K562 (cell line): ENCODE measurements around the gene ALDH5A1. TPM values are rescaled to one million over a fixed set of nuclear protein-coding genes. Genes with fewer than 3 reads are reported as not detected.

ENCODE experiments used
- GATAD2A ChIP-seq: fragments of 450-650 bp; IDR thresholded peaks from 2 replicates; pipeline ENCODE4 v1.6.1; 2017
- HIVEP1 ChIP-seq: fragments of 250-450 bp; sonication (Bioruptor Pico); IDR thresholded peaks from 2 replicates; pipeline ENCODE4 v1.4.0; 2020; ENCODE audit warnings: mild to moderate bottlenecking
- HMBOX1 ChIP-seq: sonication (generic); IDR thresholded peaks from 2 replicates; pipeline ENCODE4 v1.6.1; 2016
- KLF16 ChIP-seq: IDR thresholded peaks from 2 replicates; pipeline ENCODE4 v1.6.1; 2016; ENCODE audit warnings: antibody characterized with exemption
- MBD1 ChIP-seq: fragments of 250-450 bp; sonication (Bioruptor Pico); IDR thresholded peaks from 2 replicates; pipeline ENCODE4 v1.8.0; 2022; ENCODE audit warnings: inconsistent platforms
- MCM7 ChIP-seq, 2 experiments: fragments of 450-650 bp; IDR thresholded peaks; 2 replicates each; pipeline ENCODE4 v1.6.1; 2016 to 2018
- MEF2A ChIP-seq: IDR thresholded peaks from 2 replicates; pipeline ENCODE4 v1.6.1; 2011; ENCODE audit warnings: low read depth, mild to moderate bottlenecking, low read length, moderate library complexity; ENCODE audit not compliant: control insufficient read depth
- POLR3A ChIP-seq: IDR thresholded peaks from 2 replicates; pipeline ENCODE4 v1.6.1; 2011; ENCODE audit warnings: borderline replicate concordance, mild to moderate bottlenecking, moderate library complexity; ENCODE audit not compliant: insufficient read length, insufficient read depth; ENCODE audit errors: extremely low read depth
- RBM22 ChIP-seq: fragments of 200-400 bp; formaldehyde crosslinking; IDR thresholded peaks from 2 replicates; pipeline ENCODE4 v1.6.1; 2018; ENCODE audit warnings: low read length, low read depth; ENCODE audit not compliant: poor library complexity, severe bottlenecking
- RNF2 ChIP-seq: sonication (generic); IDR thresholded peaks from 2 replicates; pipeline ENCODE4 v1.6.1; 2016
- ZBTB33 ChIP-seq: sonication (generic); formaldehyde crosslinking; IDR thresholded peaks from 2 replicates; pipeline ENCODE4 v1.8.1; 2023; ENCODE audit warnings: mild to moderate bottlenecking, missing genetic modification reagents
- ZKSCAN1 ChIP-seq: fragments of 150-350 bp; IDR thresholded peaks from 2 replicates; pipeline ENCODE4 v1.6.1; 2016; ENCODE audit warnings: low read depth, low read length
- ZNF146 ChIP-seq: IDR thresholded peaks from one replicate; pipeline ENCODE4 v1.6.1; 2018; ENCODE audit warnings: missing compliant biosample characterization; ENCODE audit not compliant: unreplicated experiment
- ZNF766 ChIP-seq: fragments of 200-800 bp; sonication (Bioruptor generic); conservative IDR thresholded peaks from 2 replicates; pipeline ENCODE4 v1.6.1; 2016; ENCODE audit warnings: missing genetic modification characterization, missing compliant biosample characterization
- polyA plus RNA-seq, 8 experiments: library from polyadenylated mRNA; depleted of rRNA in 4 of 8; stranded (reverse) in 5 of 8; unstranded in 3 of 8; fragments of >200 nt; fragmentation: Nextera tagmentation in 2 of 8; fragmentation: Illumina TruSeq in 1 of 8; extraction: Ambion mirVana in 2 of 8; extraction: Trizol in 1 of 8; gene quantifications; 2 replicates each; pipeline versions ENCODE4 v1.2.1 to v1.2.3, GENCODE V29; 2011 to 2014; ENCODE audit warnings: inconsistent platforms in 1 of 8, missing spikeins in 1 of 8
- total RNA-seq, 7 experiments: library from RNA; depleted of rRNA in 6 of 7; stranded (reverse); fragments of >200 nt in 6 of 7; fragmentation: Illumina TruSeq in 2 of 7; extraction: Trizol in 2 of 7; gene quantifications; 2 replicates each; pipeline versions ENCODE4 v1.2.1 to v1.2.3, GENCODE V29; 2011 to 2021; ENCODE audit warnings: low replicate concordance in 1 of 7
- TF ChIP-seq, protein P1 (sequence below): fragments of 450-650 bp; IDR thresholded peaks from 2 replicates; pipeline ENCODE4 v1.6.1; 2016; ENCODE audit warnings: low read depth

Gene ALDH5A1
- total and polyA plus RNA-seq, 9 of the 15 experiments (the other 6 are each of a cell fraction or from before 2014, with no cell fraction given) = 2.2 to 19.7 (median 9.5) TPM

DNA sequence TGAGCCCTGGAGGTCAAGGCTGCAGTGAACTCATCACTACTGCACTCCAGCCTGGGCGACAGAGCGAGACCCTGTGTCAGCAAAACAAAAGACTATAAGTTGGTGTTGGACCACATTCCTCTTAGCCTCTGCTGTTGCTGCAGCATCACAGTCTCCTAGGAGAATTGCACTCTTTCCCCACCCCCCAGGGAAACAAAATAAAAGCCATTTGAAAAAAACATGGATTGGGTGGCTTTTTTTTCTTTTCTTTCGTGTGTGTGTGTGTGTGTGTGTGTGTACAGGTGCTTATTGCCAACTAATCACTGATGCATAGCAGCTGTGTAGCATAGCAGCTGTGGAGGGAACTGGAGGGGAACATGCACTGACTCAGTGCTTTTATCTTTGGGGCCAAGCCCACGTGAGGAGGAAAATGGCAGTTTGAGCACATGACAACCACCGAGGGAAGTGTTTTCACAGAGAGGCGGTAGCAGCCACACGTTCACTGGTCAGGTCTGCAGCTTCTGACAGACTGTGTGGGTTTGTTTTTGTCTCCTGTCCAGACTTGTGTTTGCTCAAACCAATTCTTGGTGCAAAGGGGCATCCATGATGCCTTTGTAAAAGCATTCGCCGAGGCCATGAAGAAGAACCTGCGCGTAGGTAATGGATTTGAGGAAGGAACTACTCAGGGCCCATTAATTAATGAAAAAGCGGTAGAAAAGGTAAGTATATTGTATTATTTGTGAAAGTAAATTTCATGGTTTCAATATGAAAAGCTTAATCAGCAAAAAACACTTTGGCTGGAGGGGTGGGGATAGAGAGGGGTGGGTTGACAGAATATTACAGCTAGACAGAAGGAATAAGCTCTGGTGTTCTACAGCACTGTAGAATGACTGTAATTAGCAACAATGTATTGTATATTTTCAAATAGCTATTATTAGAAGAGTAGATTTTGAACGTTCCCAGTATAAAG, 27.7 kb downstream of the ALDH5A1 start (continued):
- TF ChIP-seq MBD1 (no peak), KLF16 (no peak), ZBTB33 (CRISPR knock-in tag) (no peak), HMBOX1 (no peak), ZNF766 (0 out of 2 replicates have a peak, but pooled peaks have one; percentile 21), ZKSCAN1 (0 out of 2 replicates have a peak, but pooled peaks have one; percentile 32), MCM7 (IDR thresholded peaks at IDR 0.05) (no peak), ZNF146 (CRISPR knock-in tag) (no peak), MEF2A (no peak), GATAD2A (no peak), POLR3A (no peak), RBM22 (no peak), RNF2 (peak; percentile 50; the same call in 1 of the 2 replicates), HIVEP1 (CRISPR knock-in tag) (peak; percentile 87)
- TF ChIP-seq, protein P1, sequence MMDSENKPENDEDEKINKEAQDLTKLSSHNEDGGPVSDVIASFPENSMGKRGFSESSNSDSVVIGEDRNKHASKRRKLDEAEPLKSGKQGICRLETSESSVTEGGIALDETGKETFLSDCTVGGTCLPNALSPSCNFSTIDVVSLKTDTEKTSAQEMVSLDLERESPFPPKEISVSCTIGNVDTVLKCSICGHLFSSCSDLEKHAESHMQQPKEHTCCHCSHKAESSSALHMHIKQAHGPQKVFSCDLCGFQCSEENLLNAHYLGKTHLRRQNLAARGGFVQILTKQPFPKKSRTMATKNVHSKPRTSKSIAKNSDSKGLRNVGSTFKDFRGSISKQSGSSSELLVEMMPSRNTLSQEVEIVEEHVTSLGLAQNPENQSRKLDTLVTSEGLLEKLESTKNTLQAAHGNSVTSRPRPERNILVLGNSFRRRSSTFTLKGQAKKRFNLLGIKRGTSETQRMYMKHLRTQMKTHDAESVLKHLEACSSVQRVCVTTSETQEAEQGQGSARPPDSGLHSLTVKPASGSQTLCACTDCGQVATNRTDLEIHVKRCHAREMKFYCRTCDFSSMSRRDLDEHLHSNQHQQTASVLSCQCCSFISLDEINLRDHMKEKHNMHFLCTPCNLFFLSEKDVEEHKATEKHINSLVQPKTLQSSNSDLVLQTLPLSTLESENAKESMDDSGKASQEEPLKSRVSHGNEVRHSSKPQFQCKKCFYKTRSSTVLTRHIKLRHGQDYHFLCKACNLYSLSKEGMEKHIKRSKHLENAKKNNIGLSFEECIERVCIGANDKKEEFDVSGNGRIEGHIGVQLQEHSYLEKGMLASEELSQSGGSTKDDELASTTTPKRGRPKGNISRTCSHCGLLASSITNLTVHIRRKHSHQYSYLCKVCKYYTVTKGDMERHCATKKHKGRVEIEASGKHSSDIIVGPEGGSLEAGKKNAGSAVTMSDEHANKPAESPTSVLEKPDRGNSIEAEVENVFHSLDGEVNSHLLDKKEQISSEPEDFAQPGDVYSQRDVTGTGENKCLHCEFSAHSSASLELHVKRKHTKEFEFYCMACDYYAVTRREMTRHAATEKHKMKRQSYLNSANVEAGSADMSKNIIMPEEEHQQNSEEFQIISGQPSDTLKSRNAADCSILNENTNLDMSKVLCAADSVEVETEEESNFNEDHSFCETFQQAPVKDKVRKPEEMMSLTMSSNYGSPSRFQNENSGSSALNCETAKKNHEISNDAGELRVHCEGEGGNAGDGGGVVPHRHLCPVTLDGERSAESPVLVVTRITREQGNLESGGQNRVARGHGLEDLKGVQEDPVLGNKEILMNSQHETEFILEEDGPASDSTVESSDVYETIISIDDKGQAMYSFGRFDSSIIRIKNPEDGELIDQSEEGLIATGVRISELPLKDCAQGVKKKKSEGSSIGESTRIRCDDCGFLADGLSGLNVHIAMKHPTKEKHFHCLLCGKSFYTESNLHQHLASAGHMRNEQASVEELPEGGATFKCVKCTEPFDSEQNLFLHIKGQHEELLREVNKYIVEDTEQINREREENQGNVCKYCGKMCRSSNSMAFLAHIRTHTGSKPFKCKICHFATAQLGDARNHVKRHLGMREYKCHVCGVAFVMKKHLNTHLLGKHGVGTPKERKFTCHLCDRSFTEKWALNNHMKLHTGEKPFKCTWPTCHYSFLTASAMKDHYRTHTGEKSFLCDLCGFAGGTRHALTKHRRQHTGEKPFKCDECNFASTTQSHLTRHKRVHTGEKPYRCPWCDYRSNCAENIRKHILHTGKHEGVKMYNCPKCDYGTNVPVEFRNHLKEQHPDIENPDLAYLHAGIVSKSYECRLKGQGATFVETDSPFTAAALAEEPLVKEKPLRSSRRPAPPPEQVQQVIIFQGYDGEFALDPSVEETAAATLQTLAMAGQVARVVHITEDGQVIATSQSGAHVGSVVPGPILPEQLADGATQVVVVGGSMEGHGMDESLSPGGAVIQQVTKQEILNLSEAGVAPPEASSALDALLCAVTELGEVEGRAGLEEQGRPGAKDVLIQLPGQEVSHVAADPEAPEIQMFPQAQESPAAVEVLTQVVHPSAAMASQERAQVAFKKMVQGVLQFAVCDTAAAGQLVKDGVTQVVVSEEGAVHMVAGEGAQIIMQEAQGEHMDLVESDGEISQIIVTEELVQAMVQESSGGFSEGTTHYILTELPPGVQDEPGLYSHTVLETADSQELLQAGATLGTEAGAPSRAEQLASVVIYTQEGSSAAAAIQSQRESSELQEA = no peak
